NCI-H524 (cell line): ENCODE measurements around the gene MYRFL.
"Not testable (repeated sequence)": the region's sequence is repeated elsewhere in the genome, so short reads cannot be mapped to it uniquely, and the experiment has no call there.

Experiments used
- DNase-seq, 2 experiments: peaks; one replicate each; lab custom pipeline; 2025; lab: John Stamatoyannopoulos, UW

MYRFL gene

GRCh38 chr12:69824966-69825560 is at the start of gene MYRFL:
MYRFL (plus strand) TSS chr12:69825227; CDS start chr12:69825518, 291 bp downstream.
- DNase-seq, result no peak

GRCh38 chr12:69779928-69780327 is 45.1 kb upstream of the MYRFL start:
- peak in 1 of 2 experiments; percentile 44 for DNase-seq

GRCh38 chr12:69783365-69783764 is 41.7 kb upstream of the MYRFL start:
- DNase-seq, result no peak

- DNase-seq, result no peak
These were observed 35.7 kb upstream of the MYRFL start for GRCh38 chr12:69789351-69789750.

- DNase-seq, result no peak
These were observed 32.5 kb upstream of the MYRFL start for GRCh38 chr12:69792533-69792932.

GRCh38 chr12:69807101-69807897 is 17.7 kb upstream of the MYRFL start:
- DNase-seq, result not testable (repeated sequence)

GRCh38 chr12:69810870-69811498 is 14.0 kb upstream of the MYRFL start:
- no peak for DNase-seq

- DNase-seq, result no peak
These were observed 8.9 kb upstream of the MYRFL start for GRCh38 chr12:69816082-69816481.

- DNase-seq, result no peak
These were observed 4.0 kb upstream of the MYRFL start for GRCh38 chr12:69821032-69821455.

- no peak for DNase-seq
These were observed 3.4 kb upstream of the MYRFL start for GRCh38 chr12:69821456-69822159.

GRCh38 chr12:69822201-69822860 is 2.7 kb upstream of the MYRFL start:
- DNase-seq, result no peak

GRCh38 chr12:69824028-69824427 is 999 bp upstream of the MYRFL start:
- DNase-seq, result no peak

- no peak for DNase-seq
These were observed 3.9 kb downstream of the MYRFL start for GRCh38 chr12:69828897-69829296.

GRCh38 chr12:69833696-69834095 is 8.7 kb downstream of the MYRFL start:
- DNase-seq, result peak in 1 of 2 experiments; percentile 29

GRCh38 chr12:69834147-69834546 is 9.1 kb downstream of the MYRFL start:
- DNase-seq, result no peak

- no peak for DNase-seq
These were observed 9.5 kb downstream of the MYRFL start for GRCh38 chr12:69834576-69834975.

- DNase-seq, result no peak
These were observed 10.1 kb downstream of the MYRFL start for GRCh38 chr12:69835081-69835480.

GRCh38 chr12:69836015-69836414 is 11.0 kb downstream of the MYRFL start:
- DNase-seq, result no peak

GRCh38 chr12:69837191-69837590 is 12.2 kb downstream of the MYRFL start:
- no peak for DNase-seq

- no peak for DNase-seq
These were observed 12.8 kb downstream of the MYRFL start for GRCh38 chr12:69837657-69838415.

- no peak for DNase-seq
These were observed 15.7 kb downstream of the MYRFL start for GRCh38 chr12:69840727-69841126.
